WTC11 (cell line): ENCODE data around the gene CLIC6.

ENCODE experiments used
- AFF4 ChIP-seq: sonication (generic); formaldehyde crosslinking; IDR thresholded peaks from 2 replicates; pipeline ENCODE4 v1.8.1; 2023; ENCODE audit warnings: mild to moderate bottlenecking, missing genetic modification reagents, borderline replicate concordance
- CTCF ChIP-seq: fragments of 200-600 bp; IDR thresholded peaks from 2 replicates; pipeline ENCODE4 v1.8.0; 2022; ENCODE audit warnings: antibody characterized with exemption
- ESRRA ChIP-seq: sonication (generic); formaldehyde crosslinking; IDR thresholded peaks from 2 replicates; pipeline ENCODE4 v1.8.1; 2022; ENCODE audit warnings: mild to moderate bottlenecking, missing genetic modification reagents, borderline replicate concordance
- MAX ChIP-seq: sonication (generic); formaldehyde crosslinking; IDR thresholded peaks from 2 replicates; pipeline ENCODE4 v1.8.0; 2022; ENCODE audit warnings: mild to moderate bottlenecking, missing genetic modification reagents
- TCF7 ChIP-seq: sonication (generic); formaldehyde crosslinking; IDR thresholded peaks from 2 replicates; pipeline ENCODE4 v1.8.0; 2022; ENCODE audit warnings: mild to moderate bottlenecking, low read depth, missing genetic modification reagents, moderate library complexity
- ZNF263 ChIP-seq: sonication (generic); formaldehyde crosslinking; IDR thresholded peaks from 2 replicates; pipeline ENCODE4 v1.8.1; 2022; ENCODE audit warnings: low read depth, mild to moderate bottlenecking, moderate library complexity, missing genetic modification reagents
- ZNF396 ChIP-seq: fragments of 250-450 bp; sonication (Bioruptor Pico); IDR thresholded peaks from 2 replicates; pipeline ENCODE4 v1.8.0; 2021; ENCODE audit warnings: mild to moderate bottlenecking, moderate library complexity, borderline replicate concordance

- TF ChIP-seq CTCF (no peak), AFF4 (no peak), ZNF263 (CRISPR knock-in tag) (no peak), TCF7 (CRISPR knock-in tag) (no peak), MAX (no peak), ESRRA (no peak), ZNF396 (CRISPR knock-in tag) (no peak)
Observed at GRCh38 chr21:34632498-34632897, 36.3 kb upstream of the CLIC6 start.
